CD4-positive, alpha-beta T cell treated with Interleukin-17A for 4 hours (primary cell): ENCODE measurements around the gene DMXL1.
"Not testable (repeated sequence)": the region's sequence is repeated elsewhere in the genome, so short reads cannot be mapped to it uniquely, and the experiment has no call there.

Source experiments
- DNase-seq: peaks from one replicate; pipeline ENCODE4 v3.0.0-alpha.2; 2020; ENCODE audit warnings: mixed read lengths

DMXL1 gene

DNA sequence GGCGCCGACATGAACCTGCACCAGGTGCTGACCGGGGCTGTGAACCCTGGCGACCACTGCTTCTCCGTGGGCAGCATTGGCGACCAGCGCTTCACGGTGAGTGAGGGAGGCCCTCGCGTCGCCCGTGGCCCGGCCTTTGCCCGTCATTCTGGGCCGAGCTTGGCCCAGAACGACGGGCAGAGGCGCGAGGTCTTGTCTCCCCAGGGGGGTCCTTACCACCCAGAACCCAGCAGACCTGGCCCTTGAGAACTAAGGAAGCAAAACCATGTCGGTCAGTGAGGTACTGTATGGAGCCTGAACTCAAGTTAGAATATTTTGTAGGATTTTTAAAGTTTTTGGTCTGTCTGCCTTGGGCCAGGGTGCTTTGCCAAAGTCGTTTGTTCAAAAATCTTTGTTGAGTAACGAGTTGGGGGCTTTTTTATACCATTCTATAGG lies 691 bp downstream of the DMXL1 start:
- no peak for DNase-seq

DNA sequence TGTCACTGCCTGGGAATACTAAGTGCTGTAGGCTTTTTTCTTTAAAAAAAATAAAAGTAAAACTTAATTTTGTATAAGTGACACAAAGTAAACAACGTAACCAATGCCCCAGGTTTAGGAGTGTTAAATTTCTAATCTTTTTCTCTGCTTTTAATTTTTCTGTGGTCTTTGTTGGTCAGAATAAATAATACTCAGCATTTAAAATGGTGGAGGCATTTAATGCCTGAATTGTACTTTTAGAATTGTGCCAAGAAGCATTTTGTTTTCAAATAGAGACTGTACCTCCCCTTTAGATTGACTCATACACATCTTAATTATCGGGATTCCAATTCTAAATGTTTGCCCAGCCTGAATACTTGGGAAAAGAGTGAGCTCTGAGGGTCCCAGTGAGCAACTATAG lies 1.6 kb downstream of the DMXL1 start:
- no peak for DNase-seq

DNA sequence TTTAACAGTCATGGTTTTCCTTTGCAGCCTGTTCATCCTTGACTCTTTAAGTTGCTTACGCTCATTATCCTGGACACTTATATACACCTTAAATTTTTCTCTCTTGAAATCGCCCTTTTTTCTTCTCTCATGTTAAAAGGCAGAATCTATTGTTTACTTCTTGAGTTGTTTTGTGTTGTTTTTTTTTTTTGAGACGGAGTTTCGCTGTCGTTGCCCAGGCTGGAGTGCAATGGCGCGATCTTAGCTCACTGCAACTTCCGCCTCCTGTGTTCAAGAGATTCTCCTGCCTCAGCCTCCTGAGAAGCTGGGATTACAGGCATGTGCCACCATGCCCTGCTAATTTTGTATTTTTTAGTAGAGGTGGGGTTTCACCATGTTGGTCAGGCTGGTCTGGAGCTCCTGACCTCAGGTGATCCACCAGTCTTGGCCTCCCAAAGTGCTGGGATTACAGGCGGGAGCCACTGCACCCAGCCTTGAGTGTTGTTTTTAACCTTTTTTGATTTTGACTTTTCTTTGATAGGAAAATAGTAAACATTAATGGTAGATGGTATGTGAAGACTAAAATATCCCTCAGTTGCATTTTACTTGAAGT lies 3.0 kb downstream of the DMXL1 start:
- DNase-seq = not testable (repeated sequence)

DNA sequence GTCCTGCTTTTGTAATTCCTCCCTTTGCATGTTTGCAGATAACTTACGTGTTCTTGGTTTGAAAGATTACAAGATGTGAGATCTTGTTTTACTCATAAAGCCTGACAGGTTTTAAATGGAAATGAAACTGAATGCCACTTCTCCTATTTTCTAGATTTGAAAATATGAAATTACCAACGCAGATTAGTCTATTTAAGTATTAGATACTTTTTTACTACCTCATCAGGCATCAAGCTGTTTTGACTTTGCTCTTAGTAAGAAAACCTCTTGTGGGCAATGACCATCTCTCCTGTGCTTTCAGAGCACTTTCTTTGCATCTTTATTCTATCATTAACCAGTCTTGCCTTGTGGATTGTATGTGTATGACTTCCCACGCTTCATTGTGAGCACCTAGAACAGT lies 3.5 kb downstream of the DMXL1 start:
- no peak for DNase-seq

DNA sequence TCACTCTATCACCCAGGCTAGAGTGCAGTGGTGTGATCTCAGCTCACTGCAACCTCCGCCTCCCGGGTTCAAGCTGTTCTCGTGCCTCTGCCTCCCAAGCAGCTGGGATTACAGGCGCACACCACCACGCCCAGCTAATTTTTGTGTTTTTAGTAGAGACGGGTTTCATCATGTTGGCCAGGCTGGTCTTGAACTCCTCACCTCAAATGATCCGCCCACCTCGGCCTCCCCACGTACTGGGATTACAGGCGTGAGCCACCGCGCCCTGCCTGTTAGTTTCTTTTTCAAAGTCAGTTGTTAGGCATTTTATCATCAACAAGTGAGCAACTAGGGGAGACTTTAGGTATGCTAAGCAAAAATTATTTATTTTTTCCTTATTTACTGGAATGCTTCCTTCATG lies 4.4 kb downstream of the DMXL1 start:
- not testable (repeated sequence) for DNase-seq

DNA sequence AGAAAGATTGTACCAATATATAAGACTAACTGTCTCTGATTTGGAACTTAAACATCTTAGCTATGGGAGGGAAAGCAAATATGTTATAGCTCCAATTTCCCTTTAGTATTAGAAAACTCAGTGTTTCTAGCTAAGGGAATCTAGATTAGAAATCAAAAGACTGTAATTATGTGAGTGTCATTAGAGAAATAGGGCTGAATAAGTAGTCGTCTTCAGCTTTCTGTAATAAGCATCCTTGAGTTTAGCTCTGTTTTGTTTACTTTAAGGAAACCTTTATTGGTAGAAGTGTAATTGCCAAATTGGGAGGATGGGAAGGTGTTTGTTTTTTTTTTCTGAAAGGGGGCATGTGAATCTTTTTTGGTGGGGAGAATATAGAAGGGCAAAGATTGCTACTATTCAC lies 5.2 kb downstream of the DMXL1 start:
- no peak for DNase-seq

DNA sequence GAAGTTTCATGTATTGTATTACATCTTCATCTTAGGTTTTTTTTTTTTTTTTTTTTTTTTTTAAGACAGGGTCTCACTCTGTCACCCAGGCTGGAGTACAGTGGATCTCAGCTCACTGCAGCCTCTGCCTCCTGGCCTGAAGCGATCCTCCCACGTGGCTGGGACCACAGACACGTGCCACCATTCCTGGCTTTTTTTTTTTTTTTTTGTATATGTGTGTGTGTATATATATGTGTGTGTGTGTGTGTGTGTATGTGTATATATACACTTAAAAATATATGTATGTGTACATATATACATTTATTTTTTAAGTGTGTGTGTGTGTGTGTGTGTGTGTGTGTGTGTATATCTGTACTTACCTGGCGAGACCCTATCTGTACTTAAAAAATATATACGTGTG lies 6.6 kb downstream of the DMXL1 start:
- DNase-seq = no peak

DNA sequence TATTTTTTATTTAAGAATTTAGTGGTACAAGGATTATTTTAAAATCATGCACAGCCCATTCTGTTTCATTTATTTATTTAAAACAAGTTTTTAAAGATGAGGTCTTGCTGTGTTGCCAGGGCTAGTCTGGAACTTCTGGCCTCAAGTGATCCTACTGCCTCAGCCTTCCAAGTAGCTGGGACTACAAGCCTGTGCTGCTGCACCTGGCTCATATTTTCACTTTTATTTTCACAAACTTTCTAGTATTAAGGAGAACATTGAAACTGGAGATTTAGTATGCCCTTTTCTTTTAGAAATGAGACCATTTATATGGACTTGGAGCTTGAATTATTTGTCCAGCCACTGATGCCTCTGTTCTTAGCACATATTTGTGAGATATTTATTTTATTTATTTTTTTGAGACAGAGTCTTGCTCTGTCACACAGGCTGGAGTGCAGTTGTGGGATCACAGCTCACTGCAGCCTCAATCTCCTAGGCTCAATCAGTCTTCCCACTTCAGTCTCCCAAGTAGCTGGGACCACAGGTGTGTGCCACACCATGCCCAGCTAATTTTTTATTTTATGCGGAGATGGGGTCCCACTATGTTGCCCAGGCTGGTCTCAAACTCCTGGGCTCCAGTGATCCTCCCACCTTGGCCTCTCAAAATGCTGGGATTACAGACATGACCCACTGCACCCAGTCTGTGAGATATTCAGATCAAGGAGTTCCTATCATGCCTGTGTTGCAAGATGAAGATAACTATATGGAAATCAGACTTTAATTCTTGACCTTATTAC lies 7.4 kb downstream of the DMXL1 start:
- no peak for DNase-seq

DNA sequence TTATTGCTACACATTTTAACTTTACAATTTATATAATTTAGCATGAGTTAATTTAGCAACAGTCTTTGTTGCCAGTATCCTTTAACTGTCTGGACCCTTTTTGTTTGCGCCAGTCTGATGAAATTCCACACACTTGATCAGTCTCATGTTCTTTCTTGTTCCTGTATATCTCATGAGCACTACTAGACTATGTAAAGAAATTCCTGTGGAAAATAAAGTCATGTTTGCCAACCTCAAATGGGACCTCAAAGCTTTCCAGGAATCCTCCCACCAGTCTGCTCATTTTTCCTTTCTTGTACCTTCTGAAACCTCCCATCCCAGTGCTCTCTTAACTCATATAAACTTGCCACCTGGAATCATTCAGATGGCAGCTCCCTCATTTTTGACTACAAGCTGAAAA lies 8.0 kb downstream of the DMXL1 start:
- no peak for DNase-seq

DNA sequence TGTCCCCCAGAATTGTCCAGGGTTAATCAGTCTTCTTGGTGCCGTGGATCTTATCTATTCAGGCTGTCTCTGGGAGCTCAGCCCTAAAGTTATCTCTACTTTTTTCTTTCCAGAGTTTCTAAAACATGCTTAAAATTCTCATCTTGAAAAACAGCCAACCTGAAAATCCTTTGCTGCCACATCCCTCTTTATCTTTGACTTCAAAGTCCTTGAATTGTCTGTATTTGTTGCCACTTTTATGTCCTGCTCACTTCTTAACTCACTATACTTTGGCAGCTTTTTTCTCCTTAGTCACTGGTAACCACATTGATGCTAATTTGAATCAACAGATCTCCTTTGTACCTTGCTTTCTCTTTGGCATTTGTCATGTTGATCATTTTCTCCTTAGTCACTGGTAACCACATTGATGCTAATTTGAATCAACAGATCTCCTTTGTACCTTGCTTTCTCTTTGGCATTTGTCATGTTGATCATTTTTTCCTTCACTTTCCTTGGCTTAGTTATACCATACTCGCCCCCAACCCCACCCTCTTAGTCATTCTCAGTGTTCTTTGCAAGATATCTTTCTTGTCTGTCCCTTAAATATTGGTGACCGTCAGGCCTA lies 8.5 kb downstream of the DMXL1 start:
- no peak for DNase-seq

DNA sequence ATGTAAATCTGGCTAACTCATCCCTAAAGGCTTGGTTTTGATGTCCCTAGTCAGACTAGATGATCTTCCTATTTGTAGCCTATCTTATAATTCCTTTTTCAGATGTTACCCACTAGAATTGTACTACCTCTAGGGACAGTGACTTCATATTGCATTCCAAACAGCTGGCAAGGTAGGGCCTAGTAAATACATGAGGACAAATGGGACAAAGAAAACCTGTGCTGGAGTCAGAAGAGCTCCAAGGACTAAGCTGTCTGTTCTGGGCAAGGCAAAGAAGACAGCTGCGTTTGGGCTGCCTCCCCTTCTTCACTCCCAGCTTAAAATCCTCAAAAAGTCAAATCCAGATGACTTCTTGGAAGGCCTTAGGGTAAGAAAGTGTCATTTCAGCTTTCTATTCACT lies 10.0 kb downstream of the DMXL1 start:
- no peak for DNase-seq

DNA sequence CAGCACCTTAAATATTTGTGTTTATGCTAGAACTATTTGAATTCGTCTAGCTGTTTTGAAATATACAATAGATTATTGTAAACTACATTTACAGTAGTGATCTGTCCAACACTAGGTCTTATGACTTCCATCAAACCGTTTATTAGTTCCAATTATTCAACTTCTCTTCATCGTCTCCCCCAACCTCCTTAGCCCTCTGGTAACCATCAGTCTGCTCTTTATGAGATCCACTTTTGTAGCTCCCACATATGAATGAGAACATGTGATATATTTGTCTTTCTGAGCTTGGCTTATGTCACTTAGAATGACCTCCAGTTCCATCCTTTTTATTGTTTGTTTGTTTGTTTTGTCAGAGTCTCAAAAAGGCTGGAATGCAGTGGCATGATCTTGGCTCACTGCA lies 11.8 kb downstream of the DMXL1 start:
- no peak for DNase-seq

DNA sequence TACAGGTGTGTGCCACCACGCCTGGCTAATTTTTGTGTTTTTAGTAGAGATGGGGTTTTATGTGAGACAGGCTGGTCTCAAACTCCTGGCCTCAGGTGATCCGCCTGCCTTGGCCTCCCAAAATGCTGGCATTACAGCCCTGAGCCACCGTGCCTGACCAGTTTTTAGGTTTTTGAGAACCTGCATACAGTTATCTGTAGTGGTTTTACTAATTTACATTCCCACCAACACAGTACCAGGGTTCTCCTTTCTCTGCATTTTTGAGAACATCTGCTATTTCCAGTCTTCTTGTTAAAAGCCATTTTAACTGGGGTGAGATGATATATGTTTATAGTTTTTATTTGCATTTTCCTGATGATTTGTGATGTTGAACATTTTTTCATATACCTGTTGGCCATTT lies 12.8 kb downstream of the DMXL1 start:
- no peak for DNase-seq

DNA sequence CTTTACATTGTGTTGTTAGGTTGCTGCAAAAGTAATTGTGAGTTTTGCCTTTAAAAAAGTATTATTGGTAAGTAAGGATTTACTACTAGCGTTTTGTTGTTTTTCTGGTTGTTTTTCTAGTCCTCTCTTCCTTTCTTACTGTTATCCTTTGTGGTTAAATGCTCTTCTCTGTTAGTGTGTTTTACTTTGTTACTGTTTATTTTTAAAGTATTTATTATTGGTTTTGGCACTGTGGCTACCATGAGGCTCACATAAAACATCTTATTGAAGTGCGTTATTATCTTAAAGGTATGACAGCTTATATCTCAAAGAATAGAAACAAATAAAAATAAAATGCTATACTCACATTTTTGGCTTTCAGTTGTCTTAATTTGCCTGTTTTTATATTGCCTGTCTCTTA lies 17.6 kb downstream of the DMXL1 start:
- no peak for DNase-seq

DNA sequence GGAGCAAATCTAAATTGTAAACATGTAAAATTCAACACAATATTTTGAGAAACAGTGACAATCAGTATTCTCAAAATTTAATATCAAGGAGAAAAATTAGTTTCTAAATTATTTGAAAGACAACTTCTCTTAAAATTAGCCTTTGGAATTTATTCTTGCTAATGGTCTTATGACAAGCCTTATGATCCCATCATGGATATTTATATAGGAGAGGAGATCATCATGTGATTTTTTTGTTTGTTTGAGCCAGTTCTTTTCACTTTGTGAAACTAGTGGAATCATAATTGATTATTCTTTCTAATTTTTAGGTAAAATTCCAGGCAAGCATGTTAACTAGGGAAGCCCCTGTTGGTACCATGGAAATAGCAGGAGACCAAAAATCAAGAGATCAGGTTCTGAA lies 24.7 kb downstream of the DMXL1 start:
- DNase-seq = no peak

DNA sequence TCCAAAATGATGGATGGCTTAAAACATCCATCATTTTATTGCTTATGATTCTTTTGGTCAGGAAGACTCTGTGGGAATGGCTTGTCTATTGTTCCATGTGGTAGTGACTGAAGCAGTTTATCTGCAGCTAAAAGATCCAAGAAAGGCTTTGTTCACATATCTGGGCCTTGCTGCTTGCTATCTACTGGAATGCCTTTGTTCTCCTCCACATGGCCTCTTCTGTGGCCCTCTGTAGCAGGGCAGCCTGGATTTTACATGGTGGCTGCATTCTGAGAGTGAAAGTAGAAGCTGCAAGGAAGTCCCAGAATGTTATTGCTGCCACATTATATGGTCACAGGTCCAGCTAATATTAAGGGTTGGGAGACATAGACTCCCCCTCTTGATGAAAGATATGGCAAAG lies 35.1 kb downstream of the DMXL1 start:
- no peak for DNase-seq

DNA sequence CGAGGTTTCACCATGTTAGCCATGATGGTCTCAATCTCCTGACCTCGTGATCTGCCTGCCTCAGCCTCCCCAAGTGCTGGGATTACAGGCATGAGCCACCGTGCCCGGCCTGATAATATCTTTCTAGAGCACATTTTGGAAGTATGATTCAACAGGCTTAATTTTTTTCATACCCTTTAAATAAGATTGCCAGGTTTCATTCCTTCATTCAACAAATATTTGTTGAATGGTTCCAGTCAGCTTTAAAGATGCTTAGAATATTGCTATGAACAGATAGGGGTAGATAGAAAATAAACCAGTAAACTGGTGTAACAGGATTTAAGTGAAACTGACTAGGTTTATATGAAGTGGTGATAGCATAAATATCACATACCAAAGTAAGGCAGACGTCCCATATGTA lies 41.3 kb downstream of the DMXL1 start:
- no peak for DNase-seq

DNA sequence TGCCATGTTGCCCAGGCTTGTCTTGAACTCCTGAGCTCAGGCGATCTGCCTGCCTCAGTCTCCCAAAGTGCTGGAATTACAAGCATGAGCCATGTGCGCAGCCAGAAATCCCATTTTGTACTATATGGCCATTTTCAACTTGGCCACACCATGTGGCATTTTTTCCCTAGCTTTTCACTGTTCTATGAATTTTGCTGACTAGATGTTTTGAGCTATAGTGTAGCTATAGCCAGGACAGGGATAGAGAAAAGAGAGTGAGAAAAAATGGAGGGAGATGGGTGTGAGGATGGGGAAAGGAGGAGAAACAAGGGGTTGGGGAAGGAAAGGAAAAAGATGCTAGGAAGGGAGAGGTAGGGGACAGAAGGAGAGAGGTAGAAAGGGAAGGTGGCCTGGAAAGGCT lies 46.4 kb downstream of the DMXL1 start:
- no peak for DNase-seq

DNA sequence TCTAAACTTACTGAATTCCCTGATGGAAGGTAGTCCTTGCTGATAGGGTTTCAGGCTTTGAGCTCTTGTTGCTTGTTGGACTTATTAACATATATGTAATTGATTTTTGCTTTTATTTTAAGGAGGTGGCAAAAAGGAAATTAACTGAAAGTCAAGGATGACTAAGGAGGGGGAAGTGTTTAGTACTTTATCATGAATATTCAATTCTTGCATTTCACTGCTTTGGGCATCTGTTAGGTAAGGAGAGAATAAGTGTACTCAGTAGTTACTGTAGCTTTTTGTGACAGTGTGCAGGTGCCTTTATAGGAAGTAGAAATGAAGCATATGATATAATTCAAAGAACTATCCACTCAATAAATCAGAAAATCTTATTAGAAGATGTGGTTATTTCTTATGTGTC lies 47.1 kb downstream of the DMXL1 start:
- DNase-seq = no peak

DNA sequence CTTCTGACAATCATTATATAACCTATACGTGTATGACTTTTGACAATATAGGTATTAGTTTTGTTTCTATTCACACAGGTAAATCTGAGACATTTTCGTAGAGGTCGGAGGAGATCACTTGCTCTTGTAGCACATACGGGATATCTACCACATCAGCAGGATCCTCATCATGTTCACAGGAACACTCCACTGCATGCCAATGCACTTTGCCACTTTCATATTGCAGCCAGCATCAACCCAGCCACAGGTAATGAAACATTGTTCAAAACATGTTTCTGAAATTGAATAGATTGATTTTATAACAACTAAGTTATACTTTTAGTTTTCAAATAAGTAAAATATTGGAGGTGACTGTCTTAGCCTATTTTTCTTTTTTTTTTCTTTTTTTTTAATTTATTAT lies 50.0 kb downstream of the DMXL1 start:
- no peak for DNase-seq

DNA sequence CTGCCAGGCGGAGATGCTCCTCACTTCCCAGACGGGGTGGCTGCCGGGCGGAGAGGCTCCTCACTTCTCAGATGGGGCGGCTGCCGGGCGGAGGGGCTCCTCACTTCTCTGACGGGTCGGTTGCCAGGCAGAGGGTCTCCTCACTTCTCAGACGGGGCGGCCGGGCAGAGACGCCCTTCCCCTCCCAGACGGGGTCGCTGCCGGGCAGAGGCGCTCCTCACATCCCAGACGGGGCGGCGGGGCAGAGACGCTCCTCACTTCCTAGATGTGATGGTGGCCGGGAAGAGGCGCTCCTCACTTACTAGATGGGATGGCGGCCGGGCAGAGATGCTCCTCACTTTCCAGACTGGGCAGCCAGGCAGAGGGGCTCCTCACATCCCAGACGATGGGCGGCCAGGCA lies 51.6 kb downstream of the DMXL1 start:
- not testable (repeated sequence) for DNase-seq

DNA sequence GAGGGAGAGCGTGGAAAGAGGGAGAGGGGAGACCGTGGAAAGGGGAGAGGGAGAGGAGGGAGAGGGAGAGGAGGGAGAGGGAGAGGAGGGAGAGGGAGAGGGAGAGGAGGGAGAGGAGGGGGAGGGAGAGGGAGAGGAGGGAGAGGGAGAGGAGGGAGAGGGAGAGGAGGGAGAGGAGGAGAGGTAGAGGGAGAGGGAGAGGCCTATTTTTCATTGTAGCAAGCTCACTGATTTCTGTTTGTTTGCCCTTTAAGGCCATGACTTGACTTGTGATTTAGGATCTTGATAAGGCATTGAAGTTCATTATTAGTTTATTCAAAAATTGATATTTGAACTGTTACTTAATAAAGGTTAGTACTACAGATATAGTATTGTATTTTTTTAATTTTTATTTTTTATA lies 52.4 kb downstream of the DMXL1 start:
- DNase-seq = no peak

DNA sequence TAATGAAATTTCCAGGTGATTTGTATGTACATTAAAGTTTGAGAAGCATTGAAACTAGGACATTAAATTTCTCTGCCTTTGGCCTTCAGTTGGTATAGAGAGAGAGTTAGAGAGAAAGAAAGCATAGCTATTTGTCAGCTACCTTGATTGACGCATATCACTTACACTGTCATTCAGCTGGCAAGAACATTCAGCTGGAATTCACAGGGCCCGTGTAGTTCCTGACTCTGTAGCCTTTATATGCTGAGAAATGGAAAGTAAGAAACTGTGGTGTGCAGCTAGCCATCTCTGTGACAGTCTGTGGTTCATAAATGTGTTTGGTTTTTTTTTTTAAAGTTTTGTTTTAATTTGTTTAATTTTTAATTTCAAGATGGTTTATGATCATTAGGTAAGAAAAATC lies 58.9 kb downstream of the DMXL1 start:
- DNase-seq = no peak

DNA sequence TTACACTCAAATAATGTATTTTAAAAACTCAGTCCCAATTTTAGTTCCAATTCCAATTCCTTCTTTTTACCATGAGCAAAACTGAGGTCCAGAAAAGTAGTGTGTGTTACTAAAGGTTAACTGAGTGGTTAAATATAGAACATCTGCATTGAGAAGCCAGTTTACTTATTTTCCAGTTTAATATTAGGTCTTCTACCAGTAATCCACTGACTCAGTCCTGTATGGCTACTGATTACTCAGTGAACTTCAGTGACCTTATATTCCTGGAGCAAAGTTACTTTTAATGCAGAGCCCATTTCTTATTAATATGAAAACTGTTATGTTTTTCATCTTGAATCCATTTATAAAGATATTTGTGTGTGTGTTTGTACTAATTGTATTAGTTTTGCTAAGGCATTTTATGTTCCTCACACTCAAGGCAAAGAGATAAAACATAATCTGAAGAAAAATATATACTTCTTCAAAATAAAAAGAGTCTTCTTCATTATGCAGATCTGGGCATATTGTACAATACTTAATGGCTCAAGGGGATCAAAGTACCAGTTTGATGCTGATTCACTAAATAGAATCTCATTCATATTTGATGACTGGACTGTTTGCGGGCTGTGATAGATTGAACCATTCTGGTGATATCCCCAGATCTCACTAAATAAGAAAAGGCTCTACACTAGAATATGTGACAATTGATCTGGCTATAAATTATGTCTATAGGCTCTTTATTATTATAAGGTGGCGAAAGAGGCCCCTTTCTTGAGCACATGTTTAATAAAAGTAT lies 60.8 kb downstream of the DMXL1 start:
- DNase-seq = no peak
